HCT116 (cell line): ENCODE results near the gene SLC25A39.

Source experiments
- EZH2 ChIP-seq: fragments of 200-600 bp; sonication (generic); IDR thresholded peaks from 2 replicates; pipeline ENCODE4 v1.6.1; 2017; ENCODE audit warnings: antibody characterized with exemption, mixed run types
- TF ChIP-seq, protein P1 (sequence below), 3 experiments: fragments of 200-600 bp in 1 of 3; sonication (generic) in 1 of 3; IDR thresholded peaks in 2 of 3; conservative IDR thresholded peaks in 1 of 3; 2 replicates each; pipeline ENCODE4 v1.5.1; 2012 to 2017; ENCODE audit warnings: low read depth in 2 of 3, low read length in 2 of 3, antibody characterized with exemption in 1 of 3, borderline replicate concordance in 1 of 3, control low read depth in 1 of 3, mild to moderate bottlenecking in 1 of 3, mixed read lengths in 1 of 3, mixed run types in 1 of 3, moderate library complexity in 1 of 3; ENCODE audit not compliant: insufficient read depth in 1 of 3

DNA sequence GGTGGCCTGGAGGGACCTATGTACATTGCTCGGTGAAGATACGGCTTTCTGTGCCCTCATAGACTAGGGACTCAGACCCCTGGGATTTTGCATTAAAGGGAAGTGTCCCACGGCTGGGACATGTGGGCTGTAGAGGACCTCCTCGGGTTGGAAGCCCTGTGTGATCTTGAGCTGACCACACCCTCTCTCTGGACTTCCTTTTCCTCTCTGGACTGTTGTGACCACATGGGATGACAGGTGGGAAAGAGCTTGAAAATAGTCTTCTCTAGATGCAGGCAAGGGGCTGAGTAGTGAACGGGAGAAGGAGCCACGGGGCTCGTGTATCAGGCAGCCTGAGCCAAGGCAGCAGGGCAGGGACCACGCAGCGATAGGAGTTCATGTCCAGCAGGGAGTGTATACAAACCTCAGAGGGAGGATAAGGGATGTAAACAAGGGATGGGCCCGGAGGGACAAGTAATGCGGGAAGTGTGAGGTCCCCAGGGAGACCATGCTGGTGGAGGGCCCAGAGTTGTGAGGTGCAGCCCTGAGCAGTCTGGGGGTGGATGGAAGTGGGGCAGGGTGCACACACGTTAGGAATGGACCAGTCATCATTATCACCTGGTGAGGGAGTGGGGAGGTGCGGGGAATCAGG lies 52.2 kb downstream of the SLC25A39 start:
- TF ChIP-seq, protein P1, sequence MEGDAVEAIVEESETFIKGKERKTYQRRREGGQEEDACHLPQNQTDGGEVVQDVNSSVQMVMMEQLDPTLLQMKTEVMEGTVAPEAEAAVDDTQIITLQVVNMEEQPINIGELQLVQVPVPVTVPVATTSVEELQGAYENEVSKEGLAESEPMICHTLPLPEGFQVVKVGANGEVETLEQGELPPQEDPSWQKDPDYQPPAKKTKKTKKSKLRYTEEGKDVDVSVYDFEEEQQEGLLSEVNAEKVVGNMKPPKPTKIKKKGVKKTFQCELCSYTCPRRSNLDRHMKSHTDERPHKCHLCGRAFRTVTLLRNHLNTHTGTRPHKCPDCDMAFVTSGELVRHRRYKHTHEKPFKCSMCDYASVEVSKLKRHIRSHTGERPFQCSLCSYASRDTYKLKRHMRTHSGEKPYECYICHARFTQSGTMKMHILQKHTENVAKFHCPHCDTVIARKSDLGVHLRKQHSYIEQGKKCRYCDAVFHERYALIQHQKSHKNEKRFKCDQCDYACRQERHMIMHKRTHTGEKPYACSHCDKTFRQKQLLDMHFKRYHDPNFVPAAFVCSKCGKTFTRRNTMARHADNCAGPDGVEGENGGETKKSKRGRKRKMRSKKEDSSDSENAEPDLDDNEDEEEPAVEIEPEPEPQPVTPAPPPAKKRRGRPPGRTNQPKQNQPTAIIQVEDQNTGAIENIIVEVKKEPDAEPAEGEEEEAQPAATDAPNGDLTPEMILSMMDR (IDR thresholded peaks at IDR 0.05 in 2 of 3, conservative IDR thresholded peaks at IDR 0.05 in 1 of 3; ENCODE audit: borderline replicate concordance in 1 of 3, insufficient read depth in 1 of 3, low read depth in 2 of 3, low read length in 2 of 3): no peak
- no peak for TF ChIP-seq EZH2
